GM18867 (cell line): ENCODE data around the gene SRI.
"Not testable (repeated sequence)": the region's sequence is repeated elsewhere in the genome, so short reads cannot be mapped to it uniquely, and the experiment has no call there.

Experiments
- ATAC-seq: cut with Tn5 transposase; IDR thresholded peaks from one replicate; pipeline ENCODE4 v1.9.1; 2021; ENCODE audit warnings: mild to moderate bottlenecking, moderate library complexity; ENCODE audit not compliant: unreplicated experiment

The SRI gene, protein sequence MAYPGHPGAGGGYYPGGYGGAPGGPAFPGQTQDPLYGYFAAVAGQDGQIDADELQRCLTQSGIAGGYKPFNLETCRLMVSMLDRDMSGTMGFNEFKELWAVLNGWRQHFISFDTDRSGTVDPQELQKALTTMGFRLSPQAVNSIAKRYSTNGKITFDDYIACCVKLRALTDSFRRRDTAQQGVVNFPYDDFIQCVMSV

DNA sequence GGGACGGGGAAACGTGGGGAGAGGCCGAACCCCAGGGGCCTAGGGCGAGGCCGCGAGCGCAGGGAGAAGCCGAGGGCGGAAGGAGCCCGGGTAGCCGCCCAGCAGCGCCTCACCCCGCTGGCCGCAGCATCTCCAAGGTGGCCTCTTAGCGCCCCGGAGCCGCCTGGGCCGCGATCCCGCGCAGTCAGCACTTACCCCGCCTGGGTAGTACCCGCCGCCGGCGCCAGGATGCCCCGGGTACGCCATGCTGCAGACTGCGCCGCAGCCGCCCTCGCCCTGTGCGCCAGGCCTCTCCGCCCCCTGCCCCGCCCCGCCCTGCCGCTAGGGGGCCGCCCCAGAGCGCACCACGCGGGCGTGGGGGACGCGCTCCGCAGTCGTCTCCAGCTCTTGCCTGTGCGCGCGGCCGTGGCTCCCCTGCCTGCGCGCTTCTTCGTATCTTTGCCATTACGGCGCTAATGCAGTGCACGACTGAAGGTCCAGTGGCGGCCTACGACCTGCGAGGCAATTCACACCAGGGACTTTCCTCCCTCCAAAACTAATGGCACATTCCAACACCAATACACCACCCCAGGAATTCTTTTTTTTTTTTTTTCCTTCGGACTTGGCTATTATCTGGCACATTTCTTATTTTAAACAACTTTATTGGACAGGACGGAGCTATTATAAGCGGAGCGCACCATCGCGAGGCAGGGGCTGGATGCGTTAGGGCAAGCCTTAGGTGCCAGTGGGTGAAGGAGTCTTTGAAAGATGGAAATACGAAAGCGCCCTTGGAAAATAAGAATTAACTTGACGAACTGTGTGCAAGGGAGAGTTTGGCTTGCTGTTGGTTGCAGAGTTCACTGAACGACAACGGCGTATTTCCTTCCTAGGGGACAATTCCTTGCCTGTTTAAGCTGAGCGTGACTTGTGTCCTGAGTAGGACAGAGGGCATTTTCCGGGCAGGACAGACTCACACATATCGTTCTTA, at the start of gene SRI:
TSS of gene SRI (minus strand) at position 258 of the 967 bp plus-strand sequence. CDS start at position 246, 12 bp downstream.
- ATAC-seq, result peak; percentile 67

DNA sequence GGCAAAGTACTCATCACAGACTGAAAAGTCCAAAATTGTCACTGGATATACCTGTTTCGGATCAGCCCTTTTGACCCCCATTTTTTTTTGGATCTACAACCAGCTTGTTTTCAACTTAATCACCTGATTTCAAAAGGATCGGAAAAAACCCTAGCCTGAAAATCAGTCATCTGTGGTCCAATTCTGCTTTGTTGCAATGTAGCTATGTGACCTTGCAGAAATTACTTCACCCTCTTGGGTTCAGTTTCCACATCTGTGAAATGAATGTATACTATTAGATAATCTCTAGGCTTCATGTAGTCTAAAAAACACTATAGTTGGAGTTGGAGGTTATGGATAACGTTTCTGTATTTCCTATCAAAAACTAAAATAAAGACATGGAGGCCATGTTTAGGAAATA, 49.7 kb upstream of the SRI start:
- ATAC-seq, result no peak

DNA sequence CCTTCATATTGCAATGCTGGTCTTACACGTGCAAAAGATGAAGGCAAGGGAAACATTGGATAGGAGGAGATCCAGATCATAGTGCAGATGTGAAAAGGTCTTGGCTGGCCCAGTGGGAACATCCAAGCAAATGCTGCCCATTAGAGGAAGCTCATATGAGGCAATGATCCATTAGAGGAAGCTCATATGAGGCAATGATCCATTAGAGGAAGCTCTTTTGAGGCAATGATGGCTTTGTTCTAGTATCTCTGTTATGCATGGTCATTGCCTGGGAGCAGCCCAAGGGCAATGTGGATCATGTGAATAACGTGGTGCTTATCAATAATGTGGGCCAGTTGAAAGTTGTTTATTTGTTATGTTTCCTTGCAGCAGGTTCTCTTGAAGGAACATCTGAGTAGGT, 49.0 kb upstream of the SRI start:
- no peak for ATAC-seq

GRCh38 chr7:88268051-88268450, 48.2 kb upstream of the SRI start:
- ATAC-seq, result no peak

GRCh38 chr7:88267421-88267820, 47.6 kb upstream of the SRI start:
- ATAC-seq, result no peak

- not testable (repeated sequence) for ATAC-seq
Measured at GRCh38 chr7:88264987-88265386, 45.1 kb upstream of the SRI start.

DNA sequence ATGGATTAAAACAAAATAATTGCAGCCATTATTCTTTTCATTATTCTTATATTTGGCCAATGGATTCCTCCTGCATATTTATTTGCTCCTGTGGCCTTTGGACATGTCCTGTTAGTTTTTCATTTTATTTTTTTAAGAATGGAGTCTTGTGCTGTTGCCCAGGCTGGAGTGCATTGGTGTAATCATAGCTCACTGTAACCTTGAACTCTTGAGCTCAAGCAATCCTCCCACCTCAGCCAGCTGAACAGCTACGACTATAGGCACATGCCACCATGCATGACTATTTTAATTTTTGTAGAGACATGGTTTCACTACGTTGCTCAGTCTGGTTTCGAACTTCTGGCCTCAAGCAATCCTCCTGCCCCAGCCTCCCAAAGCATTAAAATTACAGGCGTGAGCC, 42.7 kb upstream of the SRI start:
- ATAC-seq, result no peak

DNA sequence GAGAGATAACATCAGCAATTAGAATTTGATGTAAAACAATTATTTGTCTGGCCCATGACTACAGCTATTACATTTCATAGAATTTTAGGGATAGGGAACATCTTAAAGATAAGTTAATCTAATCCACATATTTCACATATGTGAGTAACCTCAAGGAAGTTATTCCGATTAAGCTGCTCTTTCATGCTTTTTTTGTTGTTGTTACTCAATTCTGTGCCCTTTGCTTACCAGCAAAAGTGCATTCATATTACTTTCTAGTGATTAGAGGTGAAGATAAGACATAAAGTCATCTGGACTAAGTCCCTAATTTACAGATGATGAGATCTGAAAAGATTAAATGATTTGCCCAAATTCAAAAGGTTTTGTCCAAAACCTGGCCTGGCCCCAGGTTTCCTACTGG, 40.9 kb upstream of the SRI start:
- no peak for ATAC-seq

DNA sequence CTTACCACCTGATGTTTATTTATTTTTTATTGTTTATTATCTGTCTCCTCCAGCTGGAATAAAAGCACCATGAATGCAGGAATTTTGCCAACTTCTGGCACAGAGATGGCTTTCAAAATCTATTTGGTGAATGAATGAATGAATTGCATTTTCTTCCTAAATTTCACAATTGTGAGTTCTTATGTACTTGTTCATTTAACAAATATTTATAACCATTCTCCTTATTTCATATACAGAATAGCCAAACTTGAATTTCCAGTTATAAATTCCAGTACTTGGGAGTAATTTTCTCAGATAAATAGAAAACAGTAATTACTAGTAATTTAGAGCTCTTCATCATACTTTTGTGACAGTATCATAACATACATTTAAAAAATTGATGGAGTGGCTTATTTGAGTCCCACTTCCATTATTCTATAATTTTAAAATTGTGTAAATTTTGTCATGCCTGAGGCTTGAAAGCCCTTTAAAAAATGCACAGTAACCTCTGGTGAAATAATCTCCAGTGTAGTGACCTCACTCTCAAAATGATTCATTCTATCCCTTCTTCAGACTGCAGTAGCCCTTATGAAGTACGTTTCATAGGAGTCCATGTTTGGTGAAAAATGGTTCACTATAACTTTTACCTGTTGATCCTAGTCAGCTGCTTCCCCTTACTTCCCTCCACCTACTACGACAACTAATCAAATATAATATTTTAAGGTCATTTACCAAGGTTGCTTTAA, 40.0 kb upstream of the SRI start:
- ATAC-seq, result no peak

DNA sequence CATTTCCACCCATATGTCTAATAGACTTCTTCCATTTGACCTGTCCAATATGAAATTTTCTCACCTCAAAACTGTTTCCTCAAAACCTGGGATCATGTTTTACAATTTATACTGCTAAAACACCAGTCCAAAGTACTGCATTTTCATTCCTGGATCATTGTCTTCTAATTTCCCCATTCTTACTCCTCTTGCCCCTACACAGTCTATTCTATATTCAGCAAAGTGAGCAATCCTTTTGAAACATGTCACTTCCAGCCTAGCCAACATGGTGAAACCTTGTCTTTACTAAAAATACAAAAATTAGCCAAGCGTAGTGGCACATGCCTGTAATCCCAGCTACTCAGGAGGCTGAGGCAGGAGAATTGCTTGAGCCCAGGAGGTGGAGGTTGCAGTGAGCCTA, 38.5 kb upstream of the SRI start:
- not testable (repeated sequence) for ATAC-seq

GRCh38 chr7:88256906-88257305, 37.1 kb upstream of the SRI start:
- ATAC-seq, result no peak

GRCh38 chr7:88254721-88255424, 35.0 kb upstream of the SRI start:
- no peak for ATAC-seq

- ATAC-seq, result no peak
Measured at GRCh38 chr7:88253640-88254039, 33.8 kb upstream of the SRI start.

DNA sequence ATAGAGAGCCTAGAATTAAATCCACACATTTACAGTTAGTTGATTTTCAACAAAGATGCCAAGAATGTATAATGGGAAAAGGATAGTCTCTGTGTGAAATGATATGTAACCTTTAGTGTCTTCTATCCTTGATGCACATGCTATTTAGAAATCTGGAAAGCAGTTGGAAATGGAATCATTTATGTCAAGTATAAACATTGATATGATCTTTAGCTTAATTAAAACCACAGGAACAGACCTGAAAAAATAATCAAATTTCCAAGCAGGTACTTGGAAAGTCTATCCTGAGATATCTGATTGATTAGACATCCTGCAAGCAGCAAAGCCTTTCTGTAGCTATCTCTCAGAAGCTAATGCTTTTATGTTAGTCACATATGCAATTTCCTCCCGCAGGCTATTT, 24.4 kb upstream of the SRI start:
- no peak for ATAC-seq

GRCh38 chr7:88243345-88243909, 23.6 kb upstream of the SRI start:
- ATAC-seq, result peak; percentile 85

DNA sequence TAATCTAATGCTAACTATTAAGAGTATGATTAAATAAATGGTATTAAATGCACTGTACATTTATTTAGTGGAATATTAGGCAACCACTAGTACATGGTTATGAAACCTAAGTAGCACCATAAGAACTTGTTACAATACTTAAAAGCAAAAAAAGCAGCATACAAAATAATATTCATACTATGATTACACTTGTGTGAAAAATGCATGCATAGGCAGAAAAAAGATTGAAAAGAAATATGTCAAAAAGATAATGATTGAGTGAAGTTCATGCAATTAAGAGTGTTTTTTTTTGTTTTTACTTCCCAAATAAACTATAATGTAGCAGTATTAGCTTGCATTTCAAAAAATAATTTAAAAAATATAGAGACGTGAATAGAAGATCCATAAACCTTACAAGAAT, 20.0 kb upstream of the SRI start:
- ATAC-seq, result no peak

- no peak for ATAC-seq
Measured at GRCh38 chr7:88233828-88234227, 14.0 kb upstream of the SRI start.

- ATAC-seq, result no peak
Measured at GRCh38 chr7:88230646-88231045, 10.8 kb upstream of the SRI start.

DNA sequence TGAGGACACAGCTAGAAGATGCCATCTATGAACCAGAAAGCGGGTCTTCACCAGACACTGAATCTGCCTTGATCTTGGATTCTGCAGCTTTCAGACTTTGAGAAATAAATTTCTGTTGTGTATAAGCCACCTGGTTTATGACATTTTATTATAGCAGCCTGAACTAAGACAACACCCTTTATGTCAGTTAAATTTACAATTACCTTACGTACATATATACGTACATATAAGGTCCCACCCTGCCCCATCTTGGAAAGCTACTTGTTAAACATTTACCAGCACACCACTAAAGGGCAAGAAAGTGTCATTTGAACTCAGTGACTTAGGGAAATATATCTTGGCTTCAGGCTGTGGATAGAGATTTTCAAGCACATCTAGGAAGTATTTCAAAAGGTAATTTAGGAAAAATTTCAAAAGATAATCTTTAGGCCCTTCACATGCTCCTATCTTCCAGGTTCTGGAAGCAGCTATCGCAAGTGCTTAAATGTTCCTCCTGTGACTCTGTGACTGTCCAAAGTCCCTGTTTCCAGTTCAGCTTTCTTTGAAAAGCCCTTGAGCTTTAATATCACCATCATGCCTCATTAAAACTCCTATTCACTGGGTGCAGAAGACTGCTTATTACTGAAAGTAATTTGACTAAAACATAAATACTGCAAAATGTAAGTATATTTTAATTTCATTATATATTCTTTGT, 9.6 kb upstream of the SRI start:
- ATAC-seq, result no peak

- no peak for ATAC-seq
Measured at GRCh38 chr7:88226886-88227516, 7.2 kb upstream of the SRI start.
